Peyer's patch (tissue), 4 donors: ENCODE results near the gene B3GALT6.

Source experiments
- POLR2A ChIP-seq, 2 donors: fragments of 450-650 bp; IDR thresholded peaks; one replicate each; pipeline ENCODE4 v1.5.1; 2017; ENCODE audit warnings: antibody characterized with exemption in 2 of 2, mild to moderate bottlenecking in 2 of 2, moderate library complexity in 2 of 2
- TF ChIP-seq, protein P1 (sequence below), 6 experiments: fragments of 450-650 bp in 4 of 6; fragments of 200-600 bp in 2 of 6; sonication (generic) in 1 of 6; IDR thresholded peaks; one replicate each; pipeline ENCODE4 v1.5.1; 2017 to 2019; ENCODE audit warnings: antibody characterized with exemption in 6 of 6, mild to moderate bottlenecking in 3 of 6, moderate library complexity in 1 of 6

DNA sequence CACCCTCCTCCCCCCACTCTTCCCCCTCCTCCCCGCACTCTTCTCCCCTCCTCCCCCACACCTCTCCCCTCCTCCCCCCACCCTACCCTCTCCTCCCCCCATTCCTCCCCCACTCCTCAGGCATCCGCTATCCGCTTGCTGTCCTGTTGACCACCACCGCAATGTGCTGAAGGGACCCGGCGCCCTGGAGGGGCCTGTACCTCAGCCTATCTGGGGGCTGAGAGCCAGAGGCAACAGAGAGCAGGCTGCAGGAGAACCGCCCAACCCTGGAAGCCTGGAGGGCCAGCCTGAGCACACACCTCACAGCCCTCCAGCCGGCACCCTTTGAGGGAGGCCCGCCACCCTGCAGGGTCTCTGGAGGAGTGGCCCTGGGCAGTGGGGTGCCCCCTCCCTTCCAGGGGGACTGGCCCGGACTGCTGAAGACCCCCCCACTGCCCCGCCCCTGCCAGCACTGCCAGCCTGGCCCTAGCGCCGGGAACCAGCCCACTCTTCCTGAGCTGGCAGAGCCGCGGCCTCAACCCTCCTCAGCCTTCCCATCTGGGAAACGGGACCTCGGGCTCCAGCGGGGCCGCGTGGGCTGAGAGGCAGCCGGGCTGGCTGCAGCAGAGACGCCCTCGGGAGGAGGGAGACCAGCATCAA is 13.3 kb downstream of the B3GALT6 start:
- TF ChIP-seq, protein P1, sequence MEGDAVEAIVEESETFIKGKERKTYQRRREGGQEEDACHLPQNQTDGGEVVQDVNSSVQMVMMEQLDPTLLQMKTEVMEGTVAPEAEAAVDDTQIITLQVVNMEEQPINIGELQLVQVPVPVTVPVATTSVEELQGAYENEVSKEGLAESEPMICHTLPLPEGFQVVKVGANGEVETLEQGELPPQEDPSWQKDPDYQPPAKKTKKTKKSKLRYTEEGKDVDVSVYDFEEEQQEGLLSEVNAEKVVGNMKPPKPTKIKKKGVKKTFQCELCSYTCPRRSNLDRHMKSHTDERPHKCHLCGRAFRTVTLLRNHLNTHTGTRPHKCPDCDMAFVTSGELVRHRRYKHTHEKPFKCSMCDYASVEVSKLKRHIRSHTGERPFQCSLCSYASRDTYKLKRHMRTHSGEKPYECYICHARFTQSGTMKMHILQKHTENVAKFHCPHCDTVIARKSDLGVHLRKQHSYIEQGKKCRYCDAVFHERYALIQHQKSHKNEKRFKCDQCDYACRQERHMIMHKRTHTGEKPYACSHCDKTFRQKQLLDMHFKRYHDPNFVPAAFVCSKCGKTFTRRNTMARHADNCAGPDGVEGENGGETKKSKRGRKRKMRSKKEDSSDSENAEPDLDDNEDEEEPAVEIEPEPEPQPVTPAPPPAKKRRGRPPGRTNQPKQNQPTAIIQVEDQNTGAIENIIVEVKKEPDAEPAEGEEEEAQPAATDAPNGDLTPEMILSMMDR (IDR thresholded peaks at IDR 0.05), result no peak
- TF ChIP-seq POLR2A (IDR thresholded peaks at IDR 0.05), result no peak
